GM18909 (cell line): Measurements from ENCODE around the gene MPRIP.
A peak's percentile ranks its signal among the peaks of the same experiment; 100 is the strongest.
"Not testable (repeated sequence)": the region's sequence is repeated elsewhere in the genome, so short reads cannot be mapped to it uniquely, and the experiment has no call there.

Experiments
- ATAC-seq: cut with Tn5 transposase; IDR thresholded peaks from one replicate; pipeline ENCODE4 v1.9.1; 2021; ENCODE audit warnings: mild to moderate bottlenecking; ENCODE audit not compliant: unreplicated experiment, poor library complexity

The MPRIP gene

GRCh38 chr17:17042384-17042736, at the start of gene MPRIP:
TSS of gene MPRIP (plus strand) at chr17:17042457. CDS start at chr17:17042849, 392 bp downstream.
- no peak for ATAC-seq

- no peak for ATAC-seq
Observed at GRCh38 chr17:16994631-16995030, 47.6 kb upstream of the MPRIP start.

GRCh38 chr17:16995930-16996329, 46.3 kb upstream of the MPRIP start:
- no peak for ATAC-seq

- ATAC-seq, result not testable (repeated sequence)
Observed at GRCh38 chr17:16996726-16997125, 45.5 kb upstream of the MPRIP start.

- ATAC-seq, result no peak
Observed at GRCh38 chr17:16997514-16998429, 44.5 kb upstream of the MPRIP start.

- ATAC-seq, result no peak
Observed at GRCh38 chr17:16999931-17000625, 42.2 kb upstream of the MPRIP start.

GRCh38 chr17:17001076-17001777, 41.0 kb upstream of the MPRIP start:
- no peak for ATAC-seq

GRCh38 chr17:17001874-17002520, 40.3 kb upstream of the MPRIP start:
- ATAC-seq, result peak; percentile 74

- ATAC-seq, result not testable (repeated sequence)
Observed at GRCh38 chr17:17002731-17003715, 39.2 kb upstream of the MPRIP start.

- no peak for ATAC-seq
Observed at GRCh38 chr17:17004251-17004996, 37.8 kb upstream of the MPRIP start.

- ATAC-seq, result not testable (repeated sequence)
Observed at GRCh38 chr17:17004997-17005614, 37.2 kb upstream of the MPRIP start.

- ATAC-seq, result not testable (repeated sequence)
Observed at GRCh38 chr17:17007891-17008290, 34.4 kb upstream of the MPRIP start.

GRCh38 chr17:17008621-17009397, 33.4 kb upstream of the MPRIP start:
- ATAC-seq, result not testable (repeated sequence)

GRCh38 chr17:17009972-17010371, 32.3 kb upstream of the MPRIP start:
- ATAC-seq, result not testable (repeated sequence)

- ATAC-seq, result not testable (repeated sequence)
Observed at GRCh38 chr17:17010545-17011034, 31.7 kb upstream of the MPRIP start.

- ATAC-seq, result not testable (repeated sequence)
Observed at GRCh38 chr17:17011043-17011907, 31.0 kb upstream of the MPRIP start.
